GM21515 (cell line): ENCODE data around the gene C1GALT1.
"Not testable (repeated sequence)": the region's sequence is repeated elsewhere in the genome, so short reads cannot be mapped to it uniquely, and the experiment has no call there.

ENCODE experiments used
- ATAC-seq: cut with Tn5 transposase; IDR thresholded peaks from one replicate; pipeline ENCODE4 v1.9.1; 2021; ENCODE audit not compliant: unreplicated experiment

The C1GALT1 gene

DNA sequence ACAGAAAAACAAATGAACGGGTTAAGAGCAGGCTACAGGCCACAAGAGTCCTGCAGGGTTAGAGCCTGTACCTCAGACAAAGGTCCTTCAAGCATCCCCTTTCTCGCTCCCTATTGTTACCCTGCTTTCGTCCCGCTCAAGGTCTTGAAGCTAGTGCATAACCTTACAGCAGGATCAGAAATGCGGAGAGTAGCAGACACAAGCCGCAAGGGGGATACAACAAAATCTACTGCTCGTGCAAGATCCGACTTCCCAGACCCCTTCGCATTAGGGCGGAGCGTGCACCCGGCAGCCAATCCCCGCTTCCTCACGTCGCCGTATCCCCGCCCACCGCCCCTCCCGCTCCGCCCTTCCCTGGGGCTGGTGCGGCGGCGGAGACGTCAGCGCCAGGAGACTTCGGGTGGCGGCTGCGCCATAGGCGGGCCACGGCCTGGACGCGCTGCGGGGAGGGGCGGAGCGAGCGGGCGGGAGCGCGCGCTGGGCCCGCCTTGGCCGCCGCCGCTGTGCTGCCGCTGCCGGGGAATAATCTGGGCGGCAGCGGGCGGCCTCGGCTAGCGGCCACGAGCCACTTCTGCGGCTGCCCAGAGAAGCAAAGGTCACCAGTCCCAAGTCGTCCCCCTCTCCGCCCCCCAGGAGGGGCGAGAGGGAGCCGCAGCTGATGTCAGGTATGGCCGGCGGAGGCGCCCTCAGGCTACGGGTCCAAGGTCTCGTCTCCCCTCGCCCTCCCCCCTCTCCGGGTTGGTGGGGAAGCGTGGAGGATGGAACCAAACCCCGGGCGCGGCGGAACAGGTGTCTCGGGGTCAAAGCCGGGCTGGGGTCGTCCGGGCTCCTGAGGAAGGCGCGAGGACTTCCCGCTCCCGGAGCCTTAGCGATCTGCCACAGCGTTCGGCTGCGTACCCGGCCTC is at the start of gene C1GALT1:
Gene C1GALT1, plus strand, starts transcription at position 389 of the 905 bp plus-strand sequence. CDS start 51,776 bp downstream, outside the sequence.
- ATAC-seq: peak; percentile 83

DNA sequence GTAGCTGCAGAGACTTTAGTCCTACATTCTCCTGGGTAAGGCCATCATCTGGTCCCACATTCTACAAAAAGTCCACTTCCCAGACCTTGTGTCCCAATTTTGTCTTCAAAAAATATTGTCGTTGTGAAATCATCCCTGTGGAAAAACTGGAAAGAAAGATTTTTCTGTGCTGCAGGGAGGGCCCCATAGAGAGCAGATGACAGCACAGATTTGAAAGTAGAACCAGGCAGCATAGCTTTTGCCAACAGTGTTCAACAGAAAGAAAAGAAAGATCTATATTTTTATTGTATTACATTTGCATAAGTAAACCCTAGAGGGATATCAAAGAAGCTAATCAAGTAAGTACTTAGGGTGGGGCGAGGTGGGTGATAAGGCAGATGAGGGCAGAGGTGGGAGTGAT is 48.3 kb upstream of the C1GALT1 start:
- ATAC-seq: no peak

DNA sequence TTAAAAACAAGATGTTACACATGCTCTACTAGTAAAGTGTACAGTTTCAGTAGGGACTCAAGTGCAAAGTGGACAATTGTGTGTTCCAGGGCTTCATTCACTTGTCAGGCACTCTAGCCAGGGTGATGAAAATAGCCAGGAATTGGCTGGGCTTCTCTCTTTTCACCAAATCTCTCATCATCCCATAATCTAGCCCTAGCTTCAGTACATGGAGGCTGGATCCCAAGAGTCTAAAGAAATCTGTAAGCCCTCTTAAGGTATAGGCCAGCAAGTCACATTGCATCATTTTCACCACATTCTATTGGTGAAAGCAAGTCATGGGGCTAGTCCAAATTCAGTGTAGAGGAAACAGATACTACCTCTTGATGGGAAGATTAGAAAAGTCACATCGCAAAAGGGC is 47.3 kb upstream of the C1GALT1 start:
- ATAC-seq: no peak

DNA sequence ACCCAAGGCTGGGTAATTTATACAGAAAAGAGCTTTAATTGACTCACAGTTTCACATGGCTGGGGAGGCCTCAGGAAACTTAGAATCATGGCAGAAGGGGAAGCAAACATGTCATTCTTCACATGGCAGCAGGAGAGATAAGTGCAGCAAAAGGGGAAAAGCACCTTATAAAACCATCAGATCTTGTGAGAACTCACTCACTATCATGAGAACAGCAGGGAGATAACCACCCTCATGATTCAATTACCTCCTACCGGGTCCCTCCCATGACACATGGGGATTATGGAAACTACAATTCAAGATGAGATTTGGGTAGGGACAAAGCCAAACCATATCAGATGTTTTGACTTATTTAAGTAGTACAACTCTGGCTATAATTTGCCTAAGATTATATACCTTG is 46.4 kb upstream of the C1GALT1 start:
- ATAC-seq: not testable (repeated sequence)

DNA sequence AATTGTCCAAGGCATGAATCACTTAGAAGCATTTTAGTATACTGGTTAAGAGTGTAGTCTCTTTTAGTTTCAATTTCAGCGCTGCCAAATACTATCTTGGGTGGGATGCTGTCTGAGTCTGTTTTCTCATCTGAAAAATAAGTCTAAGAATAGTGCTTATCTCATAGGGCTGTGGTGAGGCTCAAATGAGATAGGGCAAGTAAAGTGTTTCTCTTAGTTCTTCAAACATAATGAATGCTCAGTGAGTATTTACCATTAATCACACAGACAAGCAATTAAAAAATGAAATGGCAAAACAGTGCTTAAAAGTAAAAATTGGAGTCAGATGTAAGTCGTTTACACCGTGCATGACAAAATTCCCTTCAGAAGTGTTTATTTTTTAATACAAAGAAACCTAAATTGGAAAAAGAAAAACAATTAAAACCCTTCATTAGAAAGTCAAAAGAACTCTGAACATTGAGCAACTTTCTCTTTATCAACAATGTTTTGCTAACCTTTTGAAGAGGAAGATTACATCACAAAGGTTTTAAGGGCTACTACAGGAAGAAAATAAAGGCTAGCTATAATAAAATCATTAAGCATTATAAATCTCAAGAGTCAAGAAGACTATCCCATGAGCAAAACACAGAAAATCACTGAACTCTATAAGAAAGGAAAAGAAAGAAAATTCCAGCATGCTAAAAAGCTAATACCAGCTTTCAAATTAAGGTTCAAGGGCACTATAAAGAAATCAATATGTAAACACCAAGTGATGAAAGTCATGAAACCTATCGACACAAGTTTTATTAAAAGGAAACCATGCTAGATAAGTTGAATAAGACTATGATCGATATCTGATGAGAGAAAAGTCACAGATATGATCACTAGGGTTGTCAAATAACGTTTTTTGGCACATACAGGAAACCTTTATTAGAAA is 45.6 kb upstream of the C1GALT1 start:
- no peak for ATAC-seq

DNA sequence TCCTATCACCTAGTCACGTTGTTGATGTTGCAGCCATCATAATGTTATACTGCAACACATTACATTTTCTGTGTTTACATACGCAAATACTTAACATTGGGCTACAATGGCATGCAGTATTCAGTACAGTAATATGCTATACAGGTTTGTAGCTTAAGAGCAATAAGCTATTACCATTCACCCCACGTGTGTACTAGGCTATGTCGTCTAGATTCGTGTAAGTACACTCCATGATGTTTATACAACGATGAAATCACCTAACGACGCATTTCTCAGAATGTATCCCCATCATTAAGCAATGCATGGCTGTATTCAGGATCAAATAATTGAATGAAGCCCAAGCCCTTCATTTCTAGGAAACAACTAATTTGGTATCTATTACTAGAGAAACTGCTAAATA is 43.4 kb upstream of the C1GALT1 start:
- ATAC-seq: no peak

DNA sequence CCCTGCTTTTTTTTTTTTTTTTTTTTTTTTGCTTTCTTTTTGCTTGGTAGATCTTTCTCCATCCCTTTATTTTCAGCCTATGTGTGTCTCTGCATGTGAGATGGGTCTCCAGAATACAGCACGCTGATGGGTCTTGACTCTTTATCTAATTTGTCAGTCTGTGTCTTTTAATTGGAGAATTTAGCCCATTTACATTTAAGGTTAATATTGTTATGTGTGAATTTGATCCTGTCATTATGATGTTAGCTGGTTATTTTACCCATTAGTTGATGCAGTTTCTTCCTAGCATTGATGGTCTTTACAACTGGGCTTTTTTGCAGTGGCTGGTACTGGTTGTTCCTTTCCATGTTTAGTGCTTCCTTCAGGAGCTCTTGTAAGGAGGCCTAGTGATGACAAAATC is 38.9 kb upstream of the C1GALT1 start:
- ATAC-seq: not testable (repeated sequence)

DNA sequence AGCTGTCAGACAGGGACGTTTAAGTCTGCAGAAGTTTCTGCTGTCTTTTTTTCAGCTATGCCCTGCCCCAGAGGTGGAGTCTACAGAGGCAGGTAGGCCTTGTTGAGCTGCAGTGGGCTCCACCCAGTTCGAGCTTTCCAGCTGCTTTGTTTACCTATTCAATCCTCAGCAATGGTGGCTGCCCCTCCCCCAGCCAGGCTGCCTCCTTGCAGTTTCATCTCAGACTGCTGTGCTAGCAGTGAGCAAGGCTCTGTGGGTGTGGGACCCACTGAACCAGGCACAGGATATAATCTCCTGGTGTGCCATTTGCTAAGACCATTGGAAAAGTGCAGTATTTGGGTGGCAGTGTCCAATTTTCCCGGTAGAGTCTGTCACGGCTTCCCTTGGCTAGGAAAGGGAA is 37.2 kb upstream of the C1GALT1 start:
- ATAC-seq: not testable (repeated sequence)

DNA sequence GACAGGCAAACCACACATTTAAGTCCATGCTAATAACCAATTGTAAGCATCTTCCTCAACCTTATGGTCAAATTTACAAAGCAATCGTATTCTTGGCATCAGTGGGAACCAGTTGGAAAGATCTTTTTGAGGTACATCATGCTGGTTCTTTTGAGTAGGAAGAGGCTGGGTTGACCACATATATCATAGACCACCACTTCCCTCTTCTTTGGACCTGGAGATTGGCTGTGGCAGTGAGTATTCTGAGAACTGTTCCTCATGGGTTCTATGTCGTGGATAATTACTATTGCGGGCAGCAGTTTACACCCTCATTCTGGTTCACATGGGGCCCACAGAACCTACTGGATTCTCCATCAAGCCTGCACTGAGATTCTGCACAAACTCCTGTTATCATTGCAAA is 35.5 kb upstream of the C1GALT1 start:
- no peak for ATAC-seq

DNA sequence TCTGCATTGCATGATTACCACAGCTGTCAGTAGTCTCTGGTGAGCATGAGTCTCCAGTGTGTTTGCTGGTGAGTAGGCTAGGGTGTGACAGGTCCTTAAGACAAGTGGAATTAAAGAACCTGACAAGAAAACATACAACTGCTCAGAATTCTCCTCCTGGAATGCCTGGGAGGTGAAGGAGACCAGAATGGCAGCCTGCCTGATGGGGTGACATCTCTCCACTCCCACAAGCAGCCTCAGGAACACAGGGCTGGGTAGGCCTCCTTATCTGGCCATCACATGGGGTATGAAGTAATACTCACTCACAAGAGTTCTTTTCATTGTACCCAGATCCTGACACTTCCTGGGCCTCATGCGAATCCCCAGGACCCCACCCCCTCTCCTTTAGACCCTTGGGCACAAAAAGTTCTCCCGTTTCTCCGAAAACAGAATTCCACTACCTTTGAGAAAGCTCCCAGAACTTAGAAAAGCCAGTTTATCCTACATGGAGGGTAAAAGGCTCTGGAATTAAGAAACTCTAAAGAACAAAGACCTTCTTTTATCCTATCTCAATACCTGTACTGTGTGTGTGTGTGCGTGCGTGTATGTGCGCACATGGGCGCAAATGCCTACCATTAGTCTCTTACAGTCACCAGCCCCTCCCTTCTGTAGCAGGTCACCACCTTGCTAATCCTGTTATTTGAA is 33.4 kb upstream of the C1GALT1 start:
- ATAC-seq: no peak

DNA sequence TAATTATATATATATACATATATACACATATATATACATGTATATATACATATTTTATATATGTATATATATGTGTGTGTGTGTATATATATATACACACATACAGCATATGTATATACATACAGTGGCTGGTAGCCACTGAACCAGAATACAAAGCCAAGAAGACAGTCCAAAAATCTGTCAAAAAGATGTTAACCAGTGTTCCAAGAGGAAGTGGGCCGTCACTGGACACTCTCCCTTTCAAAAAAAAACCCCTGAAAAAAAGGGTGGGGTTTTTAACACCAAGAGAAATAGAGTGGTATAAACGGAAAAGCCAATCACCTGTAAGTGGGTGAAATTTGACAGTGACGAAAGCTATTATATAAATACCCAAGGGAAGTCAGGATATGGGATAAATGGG is 31.1 kb upstream of the C1GALT1 start:
- no peak for ATAC-seq

DNA sequence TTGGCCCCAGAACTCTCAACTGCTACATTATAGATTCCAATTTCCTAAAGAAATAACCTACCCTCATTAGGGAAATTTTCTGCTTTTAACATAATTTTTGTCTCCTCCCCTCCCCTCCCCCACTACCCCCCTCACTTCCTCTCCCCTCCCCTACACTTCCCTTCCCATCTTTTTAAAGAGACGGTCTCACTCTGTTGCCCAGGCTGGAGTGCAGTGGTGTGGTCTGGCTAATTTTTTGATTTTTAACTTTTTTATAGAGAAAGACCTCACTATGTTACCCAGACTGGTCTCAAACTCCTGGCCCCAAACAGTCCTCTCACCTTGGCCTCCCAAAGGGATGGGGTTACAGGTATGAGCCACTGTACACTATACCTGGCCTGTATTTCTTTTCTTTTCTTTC is 30.5 kb upstream of the C1GALT1 start:
- no peak for ATAC-seq

DNA sequence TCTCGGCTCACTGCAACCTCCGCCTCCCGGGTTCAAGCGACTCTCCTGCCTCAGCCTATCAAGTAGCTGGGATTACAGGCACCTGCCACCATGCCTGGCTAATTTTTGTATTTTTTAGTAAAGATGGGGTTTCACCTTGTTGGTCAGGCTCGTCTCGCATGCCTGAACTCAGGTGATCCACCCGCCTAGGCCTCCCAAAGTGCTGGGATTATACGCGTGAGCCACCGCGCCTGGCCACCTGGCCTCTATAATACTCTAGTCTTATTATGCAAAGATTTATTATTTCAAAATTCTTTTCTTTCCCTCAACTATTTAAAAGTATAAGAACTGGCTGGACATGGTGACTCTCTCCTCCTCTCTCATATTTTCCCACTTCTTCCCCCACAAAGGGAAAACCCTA is 30.0 kb upstream of the C1GALT1 start:
- ATAC-seq: no peak

DNA sequence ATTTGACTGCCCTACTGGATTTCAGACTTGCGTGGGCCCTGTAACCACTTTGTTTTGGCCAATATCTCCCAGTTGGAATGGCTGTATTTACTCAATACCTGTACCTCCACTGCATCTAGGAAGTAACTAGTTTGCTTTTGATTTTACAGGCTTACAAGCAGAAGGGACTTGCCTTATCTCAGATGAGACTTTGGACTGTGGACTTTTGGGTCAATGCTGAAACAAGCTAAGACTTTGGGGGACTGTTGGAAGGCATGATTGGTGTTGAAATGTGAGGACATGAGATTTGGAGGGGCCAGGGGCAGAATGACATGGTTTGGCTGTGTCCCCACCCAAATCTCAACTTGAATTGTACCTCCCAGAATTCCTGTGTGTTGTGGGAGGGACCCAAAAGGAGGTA is 28.0 kb upstream of the C1GALT1 start:
- ATAC-seq: not testable (repeated sequence)

DNA sequence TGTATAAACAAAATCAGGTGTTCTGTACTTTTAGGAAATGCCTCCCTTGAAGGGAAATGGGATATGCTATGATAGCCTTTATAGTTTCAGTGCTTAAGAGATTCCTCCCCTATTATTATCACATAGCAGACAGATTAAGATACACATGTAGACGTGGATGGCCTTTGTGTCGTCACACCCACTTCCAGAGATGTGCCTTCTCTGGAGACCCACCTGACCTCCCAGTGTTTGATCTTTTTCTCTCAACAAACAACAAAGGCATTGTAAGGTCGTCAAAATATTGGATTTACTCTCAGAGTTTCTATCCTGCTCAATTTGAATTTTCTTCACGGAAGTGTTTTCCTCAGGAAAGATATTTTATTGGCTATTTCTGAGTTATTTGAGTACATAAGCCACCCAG is 25.7 kb upstream of the C1GALT1 start:
- no peak for ATAC-seq

DNA sequence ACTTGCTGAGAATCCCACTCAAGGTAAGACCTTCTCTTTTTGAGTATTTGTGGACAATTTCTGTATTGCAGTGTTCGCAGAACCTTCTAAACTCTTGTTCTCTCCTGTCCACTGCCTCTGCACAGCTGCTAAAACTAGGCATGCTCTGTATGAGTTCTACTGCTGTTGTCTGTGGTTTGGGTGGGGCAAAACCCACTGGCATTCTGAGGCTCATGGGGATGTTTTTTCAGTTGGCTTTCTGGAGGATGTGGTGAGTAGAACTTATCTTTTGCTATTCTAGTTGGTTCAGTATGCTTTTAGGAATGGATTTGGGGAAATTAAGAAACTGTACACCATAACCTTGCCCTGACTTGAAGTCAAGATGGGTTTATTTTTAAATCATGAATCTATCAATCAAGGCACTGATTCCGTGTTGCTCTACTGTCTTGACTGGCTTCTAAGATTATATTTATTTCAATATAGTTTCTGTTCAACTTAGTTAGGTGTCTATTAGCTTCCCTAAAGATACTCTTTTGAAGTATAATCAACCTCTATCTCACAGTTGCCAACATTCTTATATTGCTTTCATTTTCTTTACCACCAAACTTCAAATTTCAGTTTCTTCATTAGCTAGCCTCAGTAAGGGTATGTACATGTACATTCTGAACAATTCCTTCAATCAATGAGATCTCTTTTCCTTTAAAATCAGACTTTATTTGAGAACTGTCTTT is 25.0 kb upstream of the C1GALT1 start:
- peak; percentile 85 for ATAC-seq

DNA sequence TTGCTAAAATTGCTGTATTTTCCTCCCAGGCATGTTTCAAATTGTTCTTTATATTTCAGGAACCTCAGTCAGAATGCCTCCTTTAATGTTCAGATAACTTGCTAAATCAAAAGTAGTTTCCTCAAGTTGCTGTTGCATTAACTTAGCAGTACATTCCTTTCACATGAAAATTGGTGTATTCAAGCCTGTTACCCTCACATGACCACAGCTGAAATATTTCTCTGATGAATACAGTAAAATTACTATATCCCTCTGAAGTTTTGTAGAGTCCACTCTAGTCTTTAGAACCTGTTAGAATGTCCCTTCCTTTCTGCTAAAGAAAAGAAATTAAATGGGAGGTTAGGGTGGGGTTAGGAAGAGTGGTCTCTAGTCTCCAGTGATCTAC is 24.5 kb upstream of the C1GALT1 start:
- ATAC-seq: no peak

DNA sequence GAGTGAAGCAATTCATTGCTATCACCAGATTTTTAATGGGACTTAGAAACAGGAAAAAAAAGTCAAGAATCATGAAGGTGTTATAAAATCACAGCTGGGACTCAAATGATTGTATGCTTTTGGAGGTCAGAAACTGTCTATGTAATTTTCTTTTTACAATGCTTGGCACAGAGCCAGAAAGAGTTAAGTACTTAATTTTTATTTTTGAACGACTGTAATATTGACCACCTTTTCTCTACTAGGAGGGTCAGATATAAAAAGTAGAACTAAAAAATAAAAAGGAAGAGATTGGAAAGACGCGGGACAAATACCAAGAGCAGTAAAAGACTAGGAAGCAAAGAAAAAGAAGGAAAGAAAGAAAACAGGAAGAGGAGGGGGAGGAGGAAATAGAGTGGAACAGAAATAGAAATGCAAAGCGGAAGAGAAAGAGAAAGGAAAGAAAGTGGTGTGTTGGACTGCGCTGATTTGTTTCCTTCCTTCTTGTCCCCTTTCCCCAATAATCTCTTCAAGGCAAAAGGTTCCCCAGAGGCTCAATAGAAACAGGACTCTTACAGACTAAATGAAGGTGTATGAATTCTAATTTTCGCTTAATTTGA is 23.2 kb upstream of the C1GALT1 start:
- ATAC-seq: no peak

DNA sequence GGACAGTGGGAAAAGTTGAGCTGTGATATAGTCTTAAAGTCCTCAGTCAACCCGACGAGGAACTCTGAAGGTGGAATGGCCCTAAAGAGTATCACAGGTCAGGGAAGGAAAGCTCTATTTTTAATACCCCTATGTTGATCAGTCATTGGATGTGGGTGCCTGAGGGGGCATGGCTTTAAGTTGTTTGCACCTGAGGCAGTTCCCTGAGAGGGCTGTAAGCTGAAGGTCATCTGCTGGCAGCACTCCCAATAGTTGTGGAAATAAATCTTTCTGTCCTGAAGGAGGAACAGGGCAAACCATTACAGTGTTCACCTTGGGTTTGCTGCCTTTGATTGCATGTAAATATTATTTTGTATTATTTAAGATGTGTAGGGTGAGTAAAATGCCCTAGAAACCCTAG is 17.8 kb upstream of the C1GALT1 start:
- ATAC-seq: no peak

DNA sequence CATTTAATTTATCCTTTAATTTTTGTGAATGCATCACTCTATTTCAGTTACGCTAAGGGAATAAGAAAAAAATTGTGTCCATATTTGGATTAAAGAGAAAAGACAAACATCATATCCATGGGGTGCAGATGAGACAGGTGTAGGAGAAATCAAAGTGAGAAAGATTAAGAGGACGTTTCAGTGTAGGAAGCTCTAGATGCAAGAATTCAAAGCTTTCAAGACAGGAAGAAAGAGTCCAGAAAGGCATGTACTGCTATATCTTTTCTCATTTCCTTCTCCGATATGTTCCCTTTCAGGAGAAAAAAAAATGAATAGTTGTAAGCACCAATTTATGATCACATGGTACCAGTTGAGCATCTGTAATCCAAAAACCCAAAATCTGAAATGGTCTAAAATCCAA is 17.0 kb upstream of the C1GALT1 start:
- ATAC-seq: no peak
